Colonic mucosa (tissue), 4 donors: ENCODE results near the gene ZNF580. TPM values are rescaled to one million over a fixed set of nuclear protein-coding genes. Genes with fewer than 3 reads are reported as not detected.

ENCODE experiments used
- DNase-seq: peaks from one replicate; pipeline ENCODE4 v3.0.0-alpha.2; 2020
- H3K27ac ChIP-seq: fragments of 200-600 bp; one replicate; pipeline ENCODE4 v1.8.0; 2021
- H3K27me3 ChIP-seq: fragments of 200-600 bp; one replicate; pipeline ENCODE4 v1.8.0; 2021
- H3K36me3 ChIP-seq: fragments of 200-600 bp; one replicate; pipeline ENCODE4 v1.8.0; 2021
- H3K4me1 ChIP-seq: fragments of 200-600 bp; one replicate; pipeline ENCODE4 v1.8.0; 2021; ENCODE audit warnings: mild to moderate bottlenecking
- H3K4me3 ChIP-seq: fragments of 200-600 bp; one replicate; pipeline ENCODE4 v1.8.0; 2021
- H3K9ac ChIP-seq, 2 donors: one replicate each; pipeline ENCODE4 v1.7.0; 2013; ENCODE audit warnings: control low read depth in 2 of 2, low read depth in 2 of 2, low read length in 2 of 2
- H3K9me3 ChIP-seq: fragments of 200-600 bp; one replicate; pipeline ENCODE4 v1.8.0; 2021
- CTCF ChIP-seq: fragments of 200-600 bp; IDR thresholded peaks from one replicate; pipeline ENCODE4 v1.8.0; 2022; ENCODE audit warnings: antibody characterized with exemption, mild to moderate bottlenecking
- intact Hi-C: fragments of 100-400 bp; cut with DNase I; formaldehyde crosslinking; loops from one replicate; pipeline ENCODE4 v1.14.1; 2022
- total RNA-seq, 2 donors: library from RNA; stranded (reverse); fragmentation: NEBNext Ultra II Directional in 1 of 2; extraction: Animal tissue kit (Norgen Biotek cat#: 25700) in 1 of 2; gene quantifications; one replicate each; pipeline ENCODE4 v1.2.1, GENCODE V29; 2021
- donor health status: healthy.
- donor health status: DM: no; HTN: no; CAD: no.
- donor health status: DM: no; HTN: no; CAD: no.

The ZNF580 gene
- total RNA-seq, 2 donors from 2014 or later, result 18.0 to 28.6 TPM

- no peaks in the 10 kb centered on the region for H3K27me3 ChIP-seq
- H3K9ac ChIP-seq, result peak overlapping the region; percentile 62 to 82
- peak; percentile 98 for TF ChIP-seq CTCF
- intact Hi-C loops, result no loop called here
- peak; percentile 97 for DNase-seq
- H3K9me3 ChIP-seq, result no peaks in the 10 kb centered on the region
- H3K4me1 ChIP-seq, result peaks cover 21% of the 10 kb centered on the region
- H3K4me3 ChIP-seq, result peak overlapping the region; percentile 82
- no peaks in the 10 kb centered on the region for H3K36me3 ChIP-seq
- H3K27ac ChIP-seq, result peak overlapping the region; percentile 99
Measured at GRCh38 chr19:55653651-55654322, 13.0 kb downstream of the ZNF580 start.

GRCh38 chr19:55654323-55654867 lies 13.6 kb downstream of the ZNF580 start:
- no peaks in the 10 kb centered on the region for H3K9me3 ChIP-seq
- H3K9ac ChIP-seq, result peak overlapping the region; percentile 76 to 82
- peaks cover 21% of the 10 kb centered on the region for H3K4me1 ChIP-seq
- H3K4me3 ChIP-seq, result peak overlapping the region; percentile 82
- no peak for TF ChIP-seq CTCF
- H3K27me3 ChIP-seq, result no peaks in the 10 kb centered on the region
- no peaks in the 10 kb centered on the region for H3K36me3 ChIP-seq
- peak overlapping the region; percentile 99 for H3K27ac ChIP-seq
- intact Hi-C loops, result no loop called here
- DNase-seq, result peak; percentile 100

GRCh38 chr19:55654868-55655647 lies 14.3 kb downstream of the ZNF580 start, which contains the start of gene U2AF2:
Gene U2AF2, plus strand, starts transcription at chr19:55655035. Its CDS starts 70 bp downstream, at chr19:55655105.
- intact Hi-C loops, result no loop called here
- TF ChIP-seq CTCF, result no peak
- H3K4me1 ChIP-seq, result peaks cover 21% of the 10 kb centered on the region
- peak within 1 kb of the TSS; percentile 82 for H3K4me3 ChIP-seq
- peak within 1 kb of the TSS; percentile 99 for H3K27ac ChIP-seq
- H3K9ac ChIP-seq, result peak within 1 kb of the TSS; percentile 82 to 93
- no peaks in the 10 kb centered on the region for H3K36me3 ChIP-seq
- H3K9me3 ChIP-seq, result no peaks in the 10 kb centered on the region
- H3K27me3 ChIP-seq, result no peaks in the 10 kb centered on the region
- DNase-seq, result peak; percentile 97

GRCh38 chr19:55655648-55656040 lies 14.8 kb downstream of the ZNF580 start:
- peaks cover 21% of the 10 kb centered on the region for H3K4me1 ChIP-seq
- DNase-seq, result no peak
- no peaks in the 10 kb centered on the region for H3K27me3 ChIP-seq
- peak overlapping the region; percentile 82 for H3K4me3 ChIP-seq
- H3K9me3 ChIP-seq, result no peaks in the 10 kb centered on the region
- intact Hi-C loops, result no loop called here
- TF ChIP-seq CTCF, result no peak
- H3K27ac ChIP-seq, result peak overlapping the region; percentile 99
- peaks cover 6% of the 10 kb centered on the region for H3K36me3 ChIP-seq
- H3K9ac ChIP-seq, result peak overlapping the region; percentile 80 to 93

GRCh38 chr19:55656552-55656951 lies 15.8 kb downstream of the ZNF580 start:
- Histone ChIP-seq H3K27ac (no peak overlapping the region), H3K4me1 (peaks cover 21% of the 10 kb centered on the region), H3K9me3 (no peaks in the 10 kb centered on the region), H3K36me3 (peaks cover 10% of the 10 kb centered on the region), H3K9ac (peak overlapping the region; percentile 16 to 80), H3K27me3 (no peaks in the 10 kb centered on the region), H3K4me3 (peak overlapping the region; percentile 82)
- no peak for DNase-seq
- intact Hi-C loops, result no loop called here
- TF ChIP-seq CTCF, result no peak
